SK-N-SH (cell line): Measurements from ENCODE around the gene SLC6A13. TPM values are rescaled to one million over a fixed set of nuclear protein-coding genes. Genes with fewer than 3 reads are reported as not detected.

Experiments
- CTCF ChIA-PET: fragments of 300-600, 350-600 bp; formaldehyde crosslinking; extraction: SDS; loops from one replicate; lab custom pipeline; 2021; lab: Yijun Ruan, JAX
- POLR2A ChIA-PET: fragments of 350-600 bp; sonication (Branson Sonifier 250); formaldehyde crosslinking; extraction: SDS; loops from one replicate; lab custom pipeline; 2020; ENCODE audit warnings: antibody characterized with exemption, inconsistent platforms; lab: Yijun Ruan, JAX
- DNase-seq: peaks from one replicate; pipeline ENCODE4 v3.0.0; 2012
- H2AFZ ChIP-seq: fragments of 200-600 bp; sonication (generic); 2 replicates; pipeline ENCODE4 v1.8.1; 2016; ENCODE audit warnings: antibody characterized with exemption, mild to moderate bottlenecking, low read depth
- H3F3A ChIP-seq: fragments of 200-600 bp; sonication (generic); replicated peaks from 2 replicates; pipeline ENCODE3; 2016; ENCODE audit warnings: antibody characterized with exemption, mild to moderate bottlenecking; ENCODE audit not compliant: insufficient read depth
- H3K27ac ChIP-seq, 2 experiments: fragments of 200-500 bp in 1 of 2; fragments of 200-600 bp in 1 of 2; sonication (Bioruptor generic) in 1 of 2; sonication (generic), shearing (Covaris generic) in 1 of 2; 2 replicates each; pipeline versions ENCODE4 v1.5.1 to v1.6.1; 2014 to 2016; ENCODE audit warnings: low read depth in 2 of 2, inconsistent platforms in 1 of 2, low read length in 1 of 2, mild to moderate bottlenecking in 1 of 2, mixed read lengths in 1 of 2
- H3K27me3 ChIP-seq: fragments of 200-600 bp; sonication (generic), shearing (Covaris generic); 2 replicates; pipeline ENCODE4 v1.6.1; 2016; ENCODE audit warnings: mixed run types; ENCODE audit not compliant: insufficient read depth
- H3K36me3 ChIP-seq, 2 experiments: fragments of 200-500 bp in 1 of 2; fragments of 200-600 bp in 1 of 2; sonication (Bioruptor generic) in 1 of 2; sonication (generic) in 1 of 2; replicated peaks in 1 of 2; 2 replicates each; pipeline versions ENCODE3 to v1.5.1; 2014 to 2016; ENCODE audit warnings: low read length in 1 of 2, mild to moderate bottlenecking in 1 of 2; ENCODE audit not compliant: insufficient read depth in 2 of 2, control insufficient read depth in 1 of 2
- H3K4me1 ChIP-seq, 2 experiments: fragments of 200-500 bp in 1 of 2; fragments of 200-600 bp in 1 of 2; sonication (Bioruptor generic) in 1 of 2; sonication (generic), shearing (Covaris generic) in 1 of 2; 2 replicates each; pipeline versions ENCODE4 v1.5.1 to v1.6.1; 2014 to 2016; ENCODE audit warnings: low read depth in 1 of 2, low read length in 1 of 2, mixed run types in 1 of 2; ENCODE audit not compliant: insufficient read depth in 2 of 2, control insufficient read depth in 1 of 2
- H3K4me2 ChIP-seq: fragments of 200-600 bp; sonication (generic), shearing (Covaris generic); 2 replicates; pipeline ENCODE4 v1.6.1; 2017; ENCODE audit warnings: mixed run types
- H3K4me3 ChIP-seq, 2 experiments: fragments of 200-500 bp in 1 of 2; fragments of 200-600 bp in 1 of 2; sonication (Bioruptor generic) in 1 of 2; sonication (generic), shearing (Covaris generic) in 1 of 2; 2 replicates each; pipeline versions ENCODE4 v1.5.1 to v1.8.1; 2014 to 2016; ENCODE audit warnings: low read depth in 2 of 2, inconsistent platforms in 1 of 2, low read length in 1 of 2, mild to moderate bottlenecking in 1 of 2, mixed read lengths in 1 of 2, moderate library complexity in 1 of 2
- H3K79me2 ChIP-seq: fragments of 200-600 bp; sonication (generic); 2 replicates; pipeline ENCODE4 v1.8.1; 2017; ENCODE audit warnings: mild to moderate bottlenecking; ENCODE audit not compliant: insufficient read depth
- H3K9ac ChIP-seq: fragments of 200-600 bp; sonication (generic); 2 replicates; pipeline ENCODE4 v1.6.1; 2017; ENCODE audit warnings: mixed run types
- H3K9me2 ChIP-seq: fragments of 200-600 bp; sonication (generic); 2 replicates; pipeline ENCODE4 v1.6.1; 2017; ENCODE audit warnings: mixed run types
- H3K9me3 ChIP-seq: fragments of 200-600 bp; sonication (generic); 2 replicates; pipeline ENCODE4 v1.6.1; 2017; ENCODE audit warnings: mixed run types, mild to moderate bottlenecking, moderate library complexity
- H4K20me1 ChIP-seq: fragments of 200-600 bp; sonication (generic); 2 replicates; pipeline ENCODE4 v1.6.1; 2017; ENCODE audit warnings: mild to moderate bottlenecking, mixed run types; ENCODE audit not compliant: insufficient read depth
- EP300 ChIP-seq, 2 experiments: IDR thresholded peaks; 2 replicates each; pipeline versions ENCODE4 v1.4.0 to v1.6.1; 2012; ENCODE audit warnings: borderline replicate concordance in 1 of 2, low read depth in 1 of 2, low read length in 1 of 2
- GABPA ChIP-seq: IDR thresholded peaks from 2 replicates; pipeline ENCODE4 v1.4.0; 2012; ENCODE audit warnings: low read depth, mild to moderate bottlenecking
- MEF2A ChIP-seq: IDR thresholded peaks from 2 replicates; pipeline ENCODE4 v1.4.0; 2012; ENCODE audit warnings: low read depth, borderline replicate concordance
- MXI1 ChIP-seq: IDR thresholded peaks from 2 replicates; pipeline ENCODE4 v1.6.1; 2012; ENCODE audit warnings: mild to moderate bottlenecking, low read depth, low read length, improper control_type of control experiment
- NRF1 ChIP-seq: IDR thresholded peaks from 2 replicates; pipeline ENCODE4 v1.6.1; 2012; ENCODE audit warnings: low read depth, mild to moderate bottlenecking, low read length
- POLR2AphosphoS5 ChIP-seq: IDR thresholded peaks from 2 replicates; pipeline ENCODE4 v1.6.1; 2012; ENCODE audit warnings: low read depth, low read length
- RCOR1 ChIP-seq: fragments of 150-350 bp; IDR thresholded peaks from 2 replicates; pipeline ENCODE4 v1.6.1; 2017; ENCODE audit warnings: antibody characterized with exemption, low read length
- TAF1 ChIP-seq: IDR thresholded peaks from 2 replicates; pipeline ENCODE4 v1.6.1; 2012; ENCODE audit warnings: low read depth, mild to moderate bottlenecking, low read length, moderate library complexity, borderline replicate concordance
- YY1 ChIP-seq: IDR thresholded peaks from 2 replicates; pipeline ENCODE4 v1.4.0; 2012; ENCODE audit warnings: low read depth, mild to moderate bottlenecking
- whole genome bisulfite sequencing: methylation state at CpG from one replicate; pipeline ENCODE4 v1.1.6; 2017; ENCODE audit warnings: low lambda C conversion rate; 5-methylcytosine and 5-hydroxymethylcytosine counted together
- polyA plus RNA-seq, 3 experiments: library from polyadenylated mRNA; depleted of rRNA; stranded (reverse); fragments of >200 nt; gene quantifications; 2 replicates each; pipeline ENCODE4 v1.2.3, GENCODE V29; 2012
- TF ChIP-seq, protein P1 (sequence below): IDR thresholded peaks from 2 replicates; pipeline ENCODE4 v1.4.0; 2012; ENCODE audit warnings: low read depth, borderline replicate concordance
- TF ChIP-seq, protein P2 (sequence below): IDR thresholded peaks from 2 replicates; pipeline ENCODE4 v1.4.0; 2012; ENCODE audit warnings: low read depth
- TF ChIP-seq, protein P3 (sequence below): IDR thresholded peaks from 2 replicates; pipeline ENCODE4 v1.6.1; 2012; ENCODE audit warnings: mild to moderate bottlenecking, low read depth, low read length, moderate library complexity

SLC6A13 gene
- polyA plus RNA-seq, 1 of the 3 experiments (the other 2 are of a cell fraction) = 0.05 TPM

DNA sequence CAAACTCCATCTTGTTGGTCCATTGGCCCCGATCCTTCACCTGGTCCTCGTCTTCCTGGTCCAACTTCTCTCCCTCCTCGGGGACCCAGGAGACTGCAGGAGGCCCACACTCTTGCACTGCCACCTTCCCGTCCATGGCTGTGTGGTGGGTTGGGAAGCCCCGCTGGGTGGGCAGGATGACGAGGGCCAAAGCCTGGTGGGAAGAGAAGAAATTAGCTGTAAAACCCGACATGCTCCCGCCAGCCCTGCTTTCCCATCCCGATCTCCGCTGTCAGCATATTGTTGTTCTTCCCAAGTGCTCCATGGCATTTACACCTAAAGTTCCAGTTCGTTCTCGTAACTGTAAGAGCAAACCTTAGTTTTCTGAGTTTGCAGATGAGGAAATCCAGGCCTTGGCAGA is 52.8 kb downstream of the SLC6A13 start:
- Histone ChIP-seq H3K9me2 (no peaks in the 10 kb centered on the region), H3K9me3 (no peaks in the 10 kb centered on the region), H2AFZ (no peak overlapping the region), H3K27ac (no peak overlapping the region), H3K4me3 (no peak overlapping the region), H3K4me1 (peaks cover 0 to 6% of the 10 kb centered on the region in 2 experiments; a peak in 1 of 4 replicates), H3F3A (no peaks in the 10 kb centered on the region), H3K4me2 (no peak overlapping the region)
- CTCF ChIA-PET = interaction anchor here (1.4 to 1.8 kb wide), 3 partner anchors 9 to 20 kb away, joined by 4 to 8 read pairs (median 5); no protein-coding TSS in a partner anchor
- TF ChIP-seq EP300 (IDR thresholded peaks at IDR 0.05; ENCODE audit: borderline replicate concordance in 1 of 2, low read depth in 1 of 2, low read length in 1 of 2) (no peak), MEF2A (no peak), NRF1 (no peak), GABPA (no peak), POLR2AphosphoS5 (no peak), MXI1 (no peak), RCOR1 (no peak), TAF1 (no peak), YY1 (no peak)
- TF ChIP-seq, protein P1, sequence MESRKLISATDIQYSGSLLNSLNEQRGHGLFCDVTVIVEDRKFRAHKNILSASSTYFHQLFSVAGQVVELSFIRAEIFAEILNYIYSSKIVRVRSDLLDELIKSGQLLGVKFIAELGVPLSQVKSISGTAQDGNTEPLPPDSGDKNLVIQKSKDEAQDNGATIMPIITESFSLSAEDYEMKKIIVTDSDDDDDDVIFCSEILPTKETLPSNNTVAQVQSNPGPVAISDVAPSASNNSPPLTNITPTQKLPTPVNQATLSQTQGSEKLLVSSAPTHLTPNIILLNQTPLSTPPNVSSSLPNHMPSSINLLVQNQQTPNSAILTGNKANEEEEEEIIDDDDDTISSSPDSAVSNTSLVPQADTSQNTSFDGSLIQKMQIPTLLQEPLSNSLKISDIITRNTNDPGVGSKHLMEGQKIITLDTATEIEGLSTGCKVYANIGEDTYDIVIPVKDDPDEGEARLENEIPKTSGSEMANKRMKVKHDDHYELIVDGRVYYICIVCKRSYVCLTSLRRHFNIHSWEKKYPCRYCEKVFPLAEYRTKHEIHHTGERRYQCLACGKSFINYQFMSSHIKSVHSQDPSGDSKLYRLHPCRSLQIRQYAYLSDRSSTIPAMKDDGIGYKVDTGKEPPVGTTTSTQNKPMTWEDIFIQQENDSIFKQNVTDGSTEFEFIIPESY = no peak
- TF ChIP-seq, protein P2, sequence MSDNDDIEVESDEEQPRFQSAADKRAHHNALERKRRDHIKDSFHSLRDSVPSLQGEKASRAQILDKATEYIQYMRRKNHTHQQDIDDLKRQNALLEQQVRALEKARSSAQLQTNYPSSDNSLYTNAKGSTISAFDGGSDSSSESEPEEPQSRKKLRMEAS = no peak
- TF ChIP-seq, protein P3, sequence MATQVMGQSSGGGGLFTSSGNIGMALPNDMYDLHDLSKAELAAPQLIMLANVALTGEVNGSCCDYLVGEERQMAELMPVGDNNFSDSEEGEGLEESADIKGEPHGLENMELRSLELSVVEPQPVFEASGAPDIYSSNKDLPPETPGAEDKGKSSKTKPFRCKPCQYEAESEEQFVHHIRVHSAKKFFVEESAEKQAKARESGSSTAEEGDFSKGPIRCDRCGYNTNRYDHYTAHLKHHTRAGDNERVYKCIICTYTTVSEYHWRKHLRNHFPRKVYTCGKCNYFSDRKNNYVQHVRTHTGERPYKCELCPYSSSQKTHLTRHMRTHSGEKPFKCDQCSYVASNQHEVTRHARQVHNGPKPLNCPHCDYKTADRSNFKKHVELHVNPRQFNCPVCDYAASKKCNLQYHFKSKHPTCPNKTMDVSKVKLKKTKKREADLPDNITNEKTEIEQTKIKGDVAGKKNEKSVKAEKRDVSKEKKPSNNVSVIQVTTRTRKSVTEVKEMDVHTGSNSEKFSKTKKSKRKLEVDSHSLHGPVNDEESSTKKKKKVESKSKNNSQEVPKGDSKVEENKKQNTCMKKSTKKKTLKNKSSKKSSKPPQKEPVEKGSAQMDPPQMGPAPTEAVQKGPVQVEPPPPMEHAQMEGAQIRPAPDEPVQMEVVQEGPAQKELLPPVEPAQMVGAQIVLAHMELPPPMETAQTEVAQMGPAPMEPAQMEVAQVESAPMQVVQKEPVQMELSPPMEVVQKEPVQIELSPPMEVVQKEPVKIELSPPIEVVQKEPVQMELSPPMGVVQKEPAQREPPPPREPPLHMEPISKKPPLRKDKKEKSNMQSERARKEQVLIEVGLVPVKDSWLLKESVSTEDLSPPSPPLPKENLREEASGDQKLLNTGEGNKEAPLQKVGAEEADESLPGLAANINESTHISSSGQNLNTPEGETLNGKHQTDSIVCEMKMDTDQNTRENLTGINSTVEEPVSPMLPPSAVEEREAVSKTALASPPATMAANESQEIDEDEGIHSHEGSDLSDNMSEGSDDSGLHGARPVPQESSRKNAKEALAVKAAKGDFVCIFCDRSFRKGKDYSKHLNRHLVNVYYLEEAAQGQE = no peak
- TF ChIP-seq, all 33 proteins: peak for 0
- Histone ChIP-seq H4K20me1 (no peaks in the 10 kb centered on the region), H3K9ac (no peak overlapping the region), H3K36me3 (no peaks in the 10 kb centered on the region), H3K27me3 (peaks cover 12% of the 10 kb centered on the region; the same call in 1 of the 2 replicates), H3K79me2 (no peaks in the 10 kb centered on the region)
- no peak for DNase-seq
- POLR2A ChIA-PET = no interaction called here
- 65% methylated on average over 12 of the region's 12 CpGs for WGBS
